Fibroblast of lung (primary cell): ENCODE measurements around the gene PRAMEF15. TPM values are rescaled to one million over a fixed set of nuclear protein-coding genes. Genes with fewer than 3 reads are reported as not detected.
"Not testable (repeated sequence)": the region's sequence is repeated elsewhere in the genome, so short reads cannot be mapped to it uniquely, and the experiment has no call there.

Source experiments
- DNase-seq, 2 donors: peaks; one replicate each; pipeline versions ENCODE4 v3.0.0 to v3.0.0-alpha.2; 2010; ENCODE audit warnings: low read depth in 2 of 2
- H2AFZ ChIP-seq: 2 replicates; pipeline ENCODE4 v1.5.1; 2012; ENCODE audit warnings: low read length, control low read depth, inconsistent platforms
- H3K27ac ChIP-seq: 2 replicates; pipeline ENCODE4 v1.5.1; 2011; ENCODE audit warnings: low read length, control low read depth; ENCODE audit not compliant: insufficient read depth
- H3K27me3 ChIP-seq: 2 replicates; pipeline ENCODE4 v1.5.1; 2011; ENCODE audit warnings: mild to moderate bottlenecking, low read length; ENCODE audit not compliant: control insufficient read depth, insufficient read depth
- H3K36me3 ChIP-seq: 2 replicates; pipeline ENCODE4 v1.5.1; 2011; ENCODE audit warnings: low read length; ENCODE audit not compliant: control insufficient read depth, insufficient read depth
- H3K4me1 ChIP-seq: 2 replicates; pipeline ENCODE4 v1.5.1; 2011; ENCODE audit warnings: low read length; ENCODE audit not compliant: control insufficient read depth, insufficient read depth; ENCODE audit errors: extremely low read depth
- H3K4me2 ChIP-seq: 2 replicates; pipeline ENCODE4 v1.5.1; 2011; ENCODE audit warnings: low read length, control low read depth; ENCODE audit not compliant: insufficient read depth; ENCODE audit errors: extremely low read depth
- H3K4me3 ChIP-seq, 4 experiments: fragments of 200-600 bp in 1 of 4; sonication (generic) in 1 of 4; replicated peaks in 1 of 4; 2 replicates each; pipeline ENCODE4 v1.5.1; 2011 to 2016; ENCODE audit warnings: low read length in 4 of 4, low read depth in 3 of 4, mild to moderate bottlenecking in 3 of 4, control low read depth in 2 of 4, inconsistent platforms in 1 of 4, mixed read lengths in 1 of 4; ENCODE audit not compliant: insufficient read depth in 1 of 4; ENCODE audit errors: control extremely low read depth in 1 of 4
- H3K79me2 ChIP-seq: 2 replicates; pipeline ENCODE4 v1.5.1; 2012; ENCODE audit warnings: mild to moderate bottlenecking, low read length, inconsistent platforms; ENCODE audit not compliant: control insufficient read depth, insufficient read depth
- H3K9ac ChIP-seq: 2 replicates; pipeline ENCODE4 v1.5.1; 2011; ENCODE audit warnings: mild to moderate bottlenecking, low read length, control low read depth; ENCODE audit not compliant: insufficient read depth
- H3K9me3 ChIP-seq: 2 replicates; pipeline ENCODE4 v1.5.1; 2012; ENCODE audit warnings: low read depth, low read length; ENCODE audit not compliant: control insufficient read depth, insufficient read depth
- H4K20me1 ChIP-seq: 2 replicates; pipeline ENCODE4 v1.5.1; 2011; ENCODE audit warnings: low read length; ENCODE audit not compliant: control insufficient read depth, insufficient read depth; ENCODE audit errors: extremely low read depth
- CTCF ChIP-seq, 2 donors: IDR thresholded peaks in 1 of 2; conservative IDR thresholded peaks in 1 of 2; 1 replicate in 1 of 2; 2 replicates in 1 of 2; pipeline ENCODE4 v1.5.1; 2011 to 2012; ENCODE audit warnings: low read length in 2 of 2, control low read depth in 1 of 2, inconsistent platforms in 1 of 2, low read depth in 1 of 2, mild to moderate bottlenecking in 1 of 2
- polyA plus RNA-seq, 2 donors: library from polyadenylated mRNA; depleted of rRNA in 1 of 2; stranded (reverse) in 1 of 2; unstranded in 1 of 2; fragments of >200 nt; gene quantifications; 2 replicates each; pipeline ENCODE4 v1.2.1, GENCODE V29; 2011 to 2012; ENCODE audit warnings: missing spikeins in 1 of 2
- total RNA-seq: library from RNA; depleted of rRNA; stranded (reverse); fragments of >200 nt; gene quantifications from 2 replicates; pipeline ENCODE4 v1.2.1, GENCODE V29; 2014

PRAMEF15 gene
- total and polyA plus RNA-seq, 2 donors (not counting 1 experiment from before 2014, with no cell fraction given), result not detected

DNA sequence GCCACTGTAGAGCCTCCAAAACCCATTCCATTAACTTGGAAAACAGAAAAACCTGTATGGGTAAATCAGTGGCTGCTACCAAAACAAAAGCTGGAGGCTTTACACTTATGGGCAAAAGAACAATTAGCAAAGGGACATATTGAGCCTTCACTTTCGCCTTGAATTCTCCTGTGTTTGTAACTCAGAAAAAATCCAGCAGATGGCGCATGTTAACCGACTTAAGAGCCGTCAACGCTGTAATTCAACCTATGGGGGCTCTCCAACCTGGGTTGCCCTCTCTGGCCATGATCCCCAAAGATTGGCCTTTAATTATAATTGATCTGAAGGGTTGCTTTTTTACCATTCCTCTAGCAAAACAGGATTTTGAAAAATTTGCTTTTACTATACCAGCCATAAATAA is 41.4 kb downstream of the PRAMEF15 start:
- H3K36me3 ChIP-seq, H3K4me3 ChIP-seq, H4K20me1 ChIP-seq, H3K9ac ChIP-seq, H3K4me2 ChIP-seq, H3K27ac ChIP-seq, H3K79me2 ChIP-seq, H3K4me1 ChIP-seq, H3K27me3 ChIP-seq, H2AFZ ChIP-seq, H3K9me3 ChIP-seq: not testable (repeated sequence)
- TF ChIP-seq CTCF (conservative IDR thresholded peaks at IDR 0.05 in 1 of 2, IDR thresholded peaks at IDR 0.05 in 1 of 2; ENCODE audit: low read depth in 1 of 2, low read length in 2 of 2), result peak; percentile 27 to 48
- peak; percentile 27 to 55 for DNase-seq

DNA sequence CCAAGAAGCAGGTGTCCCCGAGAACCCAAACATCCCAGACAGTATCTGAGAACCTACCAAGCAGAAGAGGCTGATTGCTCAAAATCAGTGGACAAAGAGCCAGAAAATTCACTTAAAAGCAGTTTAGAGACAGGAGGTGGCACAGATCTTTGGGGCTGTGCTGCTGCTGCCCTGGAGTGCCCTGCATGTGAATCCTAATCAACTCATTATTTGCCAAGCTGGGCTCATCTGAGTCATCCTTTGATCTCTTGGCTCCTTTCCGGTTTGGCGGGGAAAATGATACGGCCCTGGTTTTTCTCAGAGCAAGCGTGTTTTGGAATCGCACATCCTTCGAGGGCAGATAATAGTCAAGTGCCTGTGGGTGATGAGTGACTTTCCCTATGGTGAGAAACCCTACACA is 47.0 kb downstream of the PRAMEF15 start:
- H3K9me3 ChIP-seq, result not testable (repeated sequence)

GRCh38 chr1:13364928-13365327 is 49.5 kb downstream of the PRAMEF15 start:
- not testable (repeated sequence) for DNase-seq, H3K4me1 ChIP-seq, H2AFZ ChIP-seq, H3K36me3 ChIP-seq, H3K27ac ChIP-seq, H3K27me3 ChIP-seq, H3K9me3 ChIP-seq, H3K4me2 ChIP-seq, H4K20me1 ChIP-seq, H3K9ac ChIP-seq, H3K79me2 ChIP-seq, H3K4me3 ChIP-seq

More for the DNA sequence above, 47.0 kb downstream of the PRAMEF15 start:
- H3K79me2 ChIP-seq, H3K4me2 ChIP-seq, H3K4me1 ChIP-seq, H3K9ac ChIP-seq, H3K27me3 ChIP-seq, H3K4me3 ChIP-seq, H4K20me1 ChIP-seq, H3K36me3 ChIP-seq, DNase-seq, H3K27ac ChIP-seq, H2AFZ ChIP-seq: not testable (repeated sequence)

- H3K4me3 ChIP-seq, H3K36me3 ChIP-seq, H3K4me2 ChIP-seq, H3K4me1 ChIP-seq, H3K79me2 ChIP-seq, H3K9me3 ChIP-seq, DNase-seq, H3K27ac ChIP-seq, H2AFZ ChIP-seq, H3K27me3 ChIP-seq, H3K9ac ChIP-seq, H4K20me1 ChIP-seq: not testable (repeated sequence)
These were observed 51.2 kb downstream of the PRAMEF15 start for GRCh38 chr1:13366536-13366935.

DNA sequence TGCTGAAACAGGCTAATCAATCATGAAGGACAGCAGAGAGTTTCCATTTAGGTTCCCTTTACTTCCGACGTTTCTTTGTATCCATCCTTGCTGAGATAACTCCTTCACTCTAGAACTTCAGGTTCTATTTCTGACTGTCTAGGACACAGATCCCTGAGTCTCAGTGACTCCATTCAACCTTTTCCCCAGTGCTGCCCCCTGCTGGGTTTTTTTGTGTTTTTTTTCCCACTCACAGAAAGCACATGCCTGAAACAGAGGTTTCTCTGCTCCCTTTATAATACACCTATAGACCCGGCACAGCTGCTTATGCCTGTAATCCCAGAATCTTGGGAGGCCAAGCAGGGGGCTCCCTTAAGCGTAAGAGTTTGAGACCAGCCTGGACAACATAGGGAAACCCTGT is 53.2 kb downstream of the PRAMEF15 start:
- H2AFZ ChIP-seq, H3K4me1 ChIP-seq, H3K27ac ChIP-seq, H3K4me2 ChIP-seq, H3K79me2 ChIP-seq, H3K4me3 ChIP-seq, H3K27me3 ChIP-seq, H3K9ac ChIP-seq, H3K9me3 ChIP-seq, DNase-seq, H4K20me1 ChIP-seq, H3K36me3 ChIP-seq: not testable (repeated sequence)
